RCC 7860 (cell line): ENCODE data around the gene C1orf87.

ENCODE experiments used
- DNase-seq: peaks from one replicate; pipeline ENCODE4 v3.0.0-alpha.2; 2015; ENCODE audit warnings: low spot score
- FAIRE-seq: peaks from 2 replicates; lab custom pipeline; 2012; peaks lifted over from hg19 to GRCh38; lab: Jason Lieb, UNC

The C1orf87 gene

GRCh38 chr1:60065199-60065598 lies 8.4 kb downstream of the C1orf87 start:
- FAIRE-seq, result no peak

GRCh38 chr1:60063561-60063960 lies 10.0 kb downstream of the C1orf87 start:
- DNase-seq, result no peak
- FAIRE-seq, result no peak

More at GRCh38 chr1:60065199-60065598, 8.4 kb downstream of the C1orf87 start:
- no peak for DNase-seq

GRCh38 chr1:60059468-60059867 lies 14.1 kb downstream of the C1orf87 start:
- FAIRE-seq (no peak), DNase-seq (no peak)

- FAIRE-seq, result no peak
- DNase-seq, result no peak
Measured at GRCh38 chr1:60055336-60055735, 18.2 kb downstream of the C1orf87 start.

GRCh38 chr1:60054374-60054773 lies 19.2 kb downstream of the C1orf87 start:
- DNase-seq (no peak), FAIRE-seq (no peak)

- FAIRE-seq, result no peak
- no peak for DNase-seq
Measured at GRCh38 chr1:60052601-60053000, 21.0 kb downstream of the C1orf87 start.

GRCh38 chr1:60051191-60051590 lies 22.4 kb downstream of the C1orf87 start:
- FAIRE-seq, result no peak
- no peak for DNase-seq

- DNase-seq (no peak), FAIRE-seq (no peak)
Measured at GRCh38 chr1:60049188-60049587, 24.4 kb downstream of the C1orf87 start.

GRCh38 chr1:60044881-60045280 lies 28.7 kb downstream of the C1orf87 start:
- FAIRE-seq (no peak), DNase-seq (no peak)

- no peak for FAIRE-seq
- no peak for DNase-seq
Measured at GRCh38 chr1:60041783-60042182, 31.8 kb downstream of the C1orf87 start.

- DNase-seq (no peak), FAIRE-seq (no peak)
Measured at GRCh38 chr1:60037669-60038068, 35.9 kb downstream of the C1orf87 start.

GRCh38 chr1:60036856-60037460 lies 36.6 kb downstream of the C1orf87 start:
- FAIRE-seq (no peak), DNase-seq (no peak)

GRCh38 chr1:60035921-60036320 lies 37.6 kb downstream of the C1orf87 start:
- FAIRE-seq, result no peak
- DNase-seq, result no peak

GRCh38 chr1:60034999-60035398 lies 38.6 kb downstream of the C1orf87 start:
- DNase-seq (no peak), FAIRE-seq (no peak)

GRCh38 chr1:60033066-60033465 lies 40.5 kb downstream of the C1orf87 start:
- DNase-seq (no peak), FAIRE-seq (no peak)

GRCh38 chr1:60031146-60031545 lies 42.4 kb downstream of the C1orf87 start:
- FAIRE-seq (no peak), DNase-seq (no peak)

GRCh38 chr1:60025552-60025951 lies 48.0 kb downstream of the C1orf87 start:
- no peak for DNase-seq
- no peak for FAIRE-seq

GRCh38 chr1:60017508-60018205 lies 55.9 kb downstream of the C1orf87 start:
- DNase-seq (no peak), FAIRE-seq (no peak)

GRCh38 chr1:60010690-60011089 lies 62.9 kb downstream of the C1orf87 start:
- no peak for DNase-seq
- FAIRE-seq, result no peak

GRCh38 chr1:60008500-60008899 lies 65.1 kb downstream of the C1orf87 start:
- no peak for FAIRE-seq

GRCh38 chr1:60000625-60001024 lies 72.9 kb downstream of the C1orf87 start:
- no peak for FAIRE-seq
- DNase-seq, result no peak

More at GRCh38 chr1:60008500-60008899, 65.1 kb downstream of the C1orf87 start:
- DNase-seq, result no peak

GRCh38 chr1:59999746-60000145 lies 73.8 kb downstream of the C1orf87 start:
- FAIRE-seq (no peak), DNase-seq (no peak)

- DNase-seq (no peak), FAIRE-seq (no peak)
Measured at GRCh38 chr1:59999006-59999405, 74.6 kb downstream of the C1orf87 start.
